ENCODE results near the gene CHST11.

DNA sequence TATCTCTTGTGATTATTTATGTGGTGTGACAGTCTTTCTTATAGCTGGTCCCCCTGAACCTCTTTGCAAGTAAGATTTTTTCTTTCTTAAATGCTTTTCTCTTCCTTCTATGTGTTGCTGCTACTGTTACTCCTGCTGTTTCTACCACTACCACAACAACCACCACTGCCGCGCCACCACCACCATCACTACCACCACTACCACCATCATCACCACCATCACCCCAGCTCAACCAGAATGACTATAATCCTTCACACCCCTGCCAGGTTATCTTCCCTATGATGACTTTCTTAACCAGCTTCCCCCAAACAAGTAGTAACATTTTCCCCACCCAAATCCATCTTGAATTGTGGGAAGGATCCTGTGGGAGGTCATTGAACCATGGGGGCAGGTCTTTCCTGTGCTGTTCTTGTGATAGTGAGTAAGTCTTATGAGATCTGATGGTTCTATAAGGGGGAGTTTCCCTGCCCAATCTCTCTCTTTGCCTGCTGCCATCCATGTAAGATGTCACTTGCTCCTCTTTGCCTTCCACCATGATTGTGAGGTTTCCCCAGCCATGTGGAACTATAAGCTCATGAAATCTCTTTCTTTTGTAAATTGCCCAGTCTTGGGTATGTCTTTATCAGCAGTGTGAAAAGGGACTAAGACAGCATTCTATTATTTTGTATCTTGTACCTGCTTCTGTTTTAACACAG, 52.2 kb downstream of the CHST11 start:
- TF ChIP-seq CTCF (IDR thresholded peaks at IDR 0.05), result no peak
- no peak for TF ChIP-seq POLR2A (IDR thresholded peaks at IDR 0.05)
- no peak for TF ChIP-seq POLR2AphosphoS5 (IDR thresholded peaks at IDR 0.05)

Data from breast epithelium (tissue), 3 donors.